CD4-positive, alpha-beta T cell treated with Interferon alpha-2 for 1 hour (primary cell): Measurements from ENCODE around the gene ZNF385A.

Source experiments
- DNase-seq, 2 donors: peaks; one replicate each; pipeline ENCODE4 v3.0.0-alpha.2; 2020 to 2022

Gene ZNF385A

DNA sequence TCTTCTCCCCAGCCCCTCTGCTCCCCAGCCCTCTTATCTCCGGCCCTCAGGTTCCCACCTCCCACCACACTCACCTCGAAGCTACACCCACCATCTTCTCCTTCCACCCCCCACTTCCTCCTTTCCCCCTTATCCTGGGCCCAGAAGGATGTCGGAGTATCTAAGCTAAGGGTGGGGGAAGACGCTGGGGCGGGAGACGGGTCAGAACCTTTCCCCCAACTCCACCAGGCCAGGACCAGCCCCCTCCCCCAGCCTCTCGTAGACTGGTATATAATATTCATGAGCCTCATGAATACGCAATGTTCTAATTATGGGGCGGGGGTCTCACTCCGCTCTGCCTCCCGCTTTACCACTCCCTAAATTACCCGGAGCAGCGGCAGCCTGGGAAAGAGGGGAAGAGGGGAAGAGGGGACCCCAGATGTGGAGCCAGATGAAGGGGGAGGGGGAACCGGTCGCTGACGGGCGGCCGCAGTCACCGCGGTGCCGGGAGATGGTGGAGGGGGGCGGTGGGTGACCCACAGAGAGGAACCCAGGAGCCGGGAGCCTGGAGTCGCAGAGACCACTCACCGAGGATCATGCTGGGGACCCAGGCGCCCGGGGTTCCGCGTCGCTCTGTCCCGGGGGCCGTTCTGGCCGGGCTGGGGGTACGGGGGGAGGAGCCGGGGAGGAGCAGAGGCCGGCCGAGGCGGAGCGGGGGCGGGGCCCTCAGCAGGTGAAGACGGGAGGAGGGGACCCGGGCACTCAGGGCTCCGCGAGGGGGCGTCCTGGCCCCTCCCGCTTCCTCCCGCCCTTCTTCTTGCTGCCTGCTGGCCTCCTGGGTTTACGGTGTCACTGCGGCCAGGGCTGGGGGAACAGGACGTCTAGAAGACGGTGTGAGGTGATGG, 6.4 kb upstream of the ZNF385A start:
- peak; percentile 70 to 77 for DNase-seq

DNA sequence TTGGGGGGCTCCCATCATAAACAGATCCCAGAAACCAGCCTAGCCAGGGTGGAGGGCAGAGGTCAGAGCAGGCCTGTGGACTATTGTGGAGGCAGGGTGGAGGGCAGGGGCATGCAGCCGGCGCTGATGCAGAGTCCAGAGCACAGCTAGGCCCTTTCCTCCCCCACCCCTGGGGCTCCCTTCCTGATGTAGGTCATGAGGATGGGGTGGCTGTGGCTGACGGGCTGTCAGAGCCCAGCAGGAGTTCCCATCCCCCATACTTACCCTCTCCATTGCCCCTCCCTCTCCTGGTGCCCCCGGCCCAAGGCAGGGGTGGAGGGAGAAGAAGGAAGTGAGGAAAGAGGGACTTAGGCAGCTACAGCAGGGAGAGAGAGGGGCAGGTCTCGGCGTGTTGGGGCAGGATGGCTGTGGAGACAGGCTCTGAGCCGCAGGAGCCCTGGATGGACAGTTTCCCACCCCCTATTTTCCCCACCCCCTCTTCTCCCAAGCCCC, 5.7 kb upstream of the ZNF385A start:
- DNase-seq = no peak

DNA sequence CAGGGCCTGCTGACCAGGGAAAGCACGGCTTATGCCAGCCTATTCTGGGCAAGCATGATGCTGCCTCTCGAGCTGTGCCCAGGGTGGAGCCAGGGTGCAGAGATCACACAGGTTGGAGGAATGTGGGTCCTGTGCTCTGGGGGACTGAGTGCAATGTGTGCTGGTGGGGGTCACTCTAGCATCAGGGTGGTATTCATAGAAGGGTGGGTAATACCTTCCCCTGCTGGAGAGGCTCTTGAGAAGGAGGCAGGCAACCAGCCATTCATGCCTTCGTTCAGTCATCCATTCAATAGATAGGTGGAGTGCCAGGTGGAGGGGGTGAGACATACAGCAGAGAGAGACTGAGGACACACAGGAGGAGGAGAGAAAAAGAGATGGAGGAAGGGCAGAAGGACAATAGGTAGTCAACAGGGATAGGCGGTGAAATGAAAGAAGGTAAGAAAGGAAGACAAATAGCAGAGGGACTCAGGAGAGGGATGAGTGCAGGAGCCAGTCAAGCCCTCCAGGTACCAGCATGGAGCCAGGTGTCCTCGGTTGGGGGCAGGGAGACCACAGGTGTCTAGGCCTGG, 5.2 kb upstream of the ZNF385A start:
- DNase-seq = no peak

- DNase-seq = no peak
These were observed 4.6 kb upstream of the ZNF385A start for GRCh38 chr12:54389134-54389508.

GRCh38 chr12:54388237-54389133, 4.0 kb upstream of the ZNF385A start:
- DNase-seq = no peak

DNA sequence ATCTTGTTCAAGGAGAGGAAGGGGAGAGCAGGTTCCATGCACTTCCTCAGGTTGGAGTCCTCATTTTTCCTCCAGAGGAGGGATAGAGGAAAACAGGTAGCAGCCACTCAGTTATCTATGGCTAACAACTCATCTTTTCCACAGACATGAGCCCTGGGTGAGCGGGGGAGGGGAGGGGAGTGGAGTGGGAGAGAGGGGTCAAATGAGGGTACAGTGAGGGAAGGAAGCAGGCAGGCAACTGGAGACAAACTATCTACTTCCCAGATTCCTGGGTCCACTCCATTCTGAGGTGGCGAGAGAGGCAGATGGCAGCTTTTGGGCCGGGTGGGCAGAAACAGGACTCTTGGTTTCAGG, 2.6 kb upstream of the ZNF385A start:
- DNase-seq = no peak

GRCh38 chr12:54386403-54387113, 2.0 kb upstream of the ZNF385A start:
- no peak for DNase-seq

- DNase-seq = peak in 1 of 2 donors; percentile 54
These were observed 850 bp upstream of the ZNF385A start for GRCh38 chr12:54385251-54385914.

GRCh38 chr12:54383041-54383609, 1.4 kb downstream of the ZNF385A start:
- DNase-seq = peak; percentile 30 to 78

DNA sequence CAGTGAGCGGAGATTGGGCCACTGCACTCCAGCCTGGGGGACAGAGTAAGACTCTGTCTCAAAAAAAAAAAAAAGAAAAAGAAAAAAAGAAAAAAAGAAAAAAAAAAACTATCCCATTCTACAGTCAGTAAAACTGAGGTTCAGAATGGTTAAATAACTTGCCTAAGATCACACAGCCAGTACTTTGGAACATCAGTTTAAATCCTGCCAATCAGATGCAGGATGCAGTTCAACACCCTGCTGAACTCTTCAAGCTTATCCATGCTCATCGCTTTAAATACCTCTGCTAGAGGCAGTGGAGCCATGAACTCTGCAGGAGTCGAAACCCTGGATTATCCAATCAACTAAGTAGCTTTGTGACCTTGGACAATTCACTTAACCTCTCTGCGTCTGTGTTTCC, 3.4 kb downstream of the ZNF385A start:
- no peak for DNase-seq

DNA sequence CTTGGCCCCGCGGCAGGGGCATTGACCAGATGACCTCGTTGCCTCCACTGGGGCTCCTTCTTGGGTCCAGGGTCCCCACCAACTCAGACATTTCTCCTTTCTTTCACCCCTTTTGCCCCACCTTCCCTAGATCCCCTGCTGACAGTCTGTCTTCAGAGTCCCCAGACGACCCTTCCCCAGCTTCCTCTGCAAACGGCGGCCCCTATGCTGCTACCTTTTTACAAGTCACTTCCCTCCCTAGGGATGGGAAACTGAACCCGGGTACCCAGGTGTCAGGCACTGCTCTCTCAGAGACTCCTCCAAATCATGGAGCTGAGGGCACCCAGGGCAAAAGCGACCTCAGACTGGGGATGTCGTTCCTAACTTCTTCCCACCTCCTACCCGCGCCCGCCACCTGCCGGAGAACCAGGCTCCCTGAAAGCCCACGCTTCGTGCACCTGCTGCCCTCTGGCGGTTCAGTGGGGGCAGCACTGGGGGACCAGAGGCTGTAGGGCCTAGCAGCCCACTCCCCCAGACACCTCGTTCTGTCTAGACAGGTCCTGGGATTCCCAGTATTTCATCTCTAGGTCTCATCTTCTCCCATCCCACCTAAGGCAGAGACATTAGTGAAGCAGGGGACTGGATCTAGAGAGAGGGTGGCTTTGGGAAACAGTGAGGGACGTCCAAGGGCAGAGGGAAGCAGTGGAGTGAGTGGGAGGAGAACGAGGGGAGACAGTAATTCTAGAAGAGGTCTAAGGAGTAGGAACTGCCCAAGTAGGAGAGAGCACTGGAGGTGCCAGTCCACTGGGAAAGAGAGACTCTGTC, 4.9 kb downstream of the ZNF385A start:
- peak; percentile 86 to 89 for DNase-seq

GRCh38 chr12:54378796-54379397, 5.6 kb downstream of the ZNF385A start:
- DNase-seq = peak in 1 of 2 donors; percentile 30

GRCh38 chr12:54377797-54378515, 6.6 kb downstream of the ZNF385A start:
- no peak for DNase-seq

DNA sequence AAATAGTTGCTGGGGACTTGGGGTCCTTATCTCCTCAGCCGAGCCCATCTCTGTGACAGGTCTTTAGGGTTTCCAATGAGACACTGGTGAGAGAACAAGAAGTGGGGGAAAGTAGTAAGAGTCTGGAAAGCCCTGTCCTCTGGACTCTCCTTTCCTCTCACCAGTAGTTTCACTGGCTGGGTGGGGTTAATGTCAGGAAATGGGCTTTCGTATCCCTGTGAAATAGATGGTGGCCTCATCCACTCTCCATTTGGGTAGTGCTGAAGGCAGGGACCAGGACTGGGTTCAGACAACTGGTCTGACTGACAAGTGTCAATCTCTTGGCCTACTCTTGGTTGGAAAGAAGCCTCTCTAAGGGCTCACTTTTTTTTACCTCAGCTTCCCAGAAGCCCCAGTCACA, 7.5 kb downstream of the ZNF385A start:
- DNase-seq = no peak

DNA sequence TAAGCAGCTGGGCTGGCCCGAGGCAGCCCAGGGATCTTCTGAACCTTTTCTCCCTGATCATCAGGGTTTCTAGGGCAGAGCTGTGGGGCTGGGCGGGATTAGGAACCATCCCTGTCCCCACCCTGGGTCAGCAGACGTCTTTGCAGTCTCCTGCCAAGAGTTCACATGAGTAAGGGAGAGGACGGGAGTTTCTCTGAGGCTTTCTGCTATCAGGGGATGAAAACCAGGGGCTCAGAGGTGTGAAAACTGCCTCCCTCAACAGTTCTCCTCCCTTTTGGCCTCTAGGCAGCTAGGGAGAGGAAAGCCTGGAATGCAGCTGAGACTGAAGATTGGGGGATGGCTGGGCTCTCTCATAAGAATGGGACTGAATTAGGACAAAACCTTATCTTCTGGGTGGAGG, 7.9 kb downstream of the ZNF385A start:
- no peak for DNase-seq

DNA sequence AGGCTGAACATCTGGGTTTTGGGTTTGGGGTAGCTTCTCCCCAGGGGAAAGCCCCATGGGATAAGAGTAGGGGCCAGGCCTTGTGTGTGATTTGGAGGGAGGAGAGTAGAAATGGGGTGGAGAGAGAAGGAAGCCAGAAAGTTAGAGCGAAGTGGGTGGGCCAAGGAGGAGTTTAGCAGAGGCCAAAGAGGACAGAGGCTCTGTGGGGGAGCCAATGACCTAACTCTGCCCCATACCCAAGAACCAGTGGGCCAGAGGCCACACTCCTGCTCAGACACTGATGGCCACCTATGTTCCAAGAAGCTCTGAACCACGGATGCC, 9.3 kb downstream of the ZNF385A start:
- DNase-seq = no peak

DNA sequence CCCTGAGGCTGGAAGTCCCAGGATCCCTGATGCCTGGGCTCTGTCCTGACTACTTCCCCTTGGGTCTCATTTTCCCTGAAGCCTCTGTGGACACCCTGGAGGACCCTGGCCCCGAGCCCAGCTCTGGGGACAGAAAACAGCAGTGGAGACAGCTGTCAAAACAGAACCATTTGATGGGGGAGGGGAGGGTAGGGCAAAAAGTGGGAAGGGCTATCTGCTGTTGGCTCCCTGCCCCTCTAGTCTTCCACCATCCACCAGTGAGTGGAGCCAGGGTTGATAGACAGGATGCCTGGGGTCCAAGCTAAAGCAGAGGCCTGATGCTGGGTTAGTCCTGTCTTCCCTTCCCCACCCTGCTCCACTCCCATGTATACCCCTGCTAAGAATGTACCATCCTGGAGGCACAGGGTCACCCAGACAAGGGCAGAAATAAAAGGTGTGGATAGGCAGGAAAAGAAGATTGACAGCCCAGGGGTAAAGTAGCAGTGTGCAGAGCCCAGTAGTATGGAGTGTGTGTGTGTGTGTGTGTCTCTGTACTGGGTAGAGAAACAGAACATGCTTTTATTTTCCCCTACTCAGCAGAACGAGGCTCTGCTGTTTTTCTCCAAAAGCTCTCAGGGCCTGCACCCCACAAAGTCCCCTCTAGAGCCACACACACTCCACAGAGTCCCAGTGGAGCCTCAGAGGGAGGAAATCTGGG, 9.8 kb downstream of the ZNF385A start:
- DNase-seq = no peak

GRCh38 chr12:54373649-54374561, 10.6 kb downstream of the ZNF385A start:
- no peak for DNase-seq
